Lung (tissue), 12 donors: Measurements from ENCODE around the gene MOCOS. TPM values are rescaled to one million over a fixed set of nuclear protein-coding genes. Genes with fewer than 3 reads are reported as not detected.

Experiments
- ATAC-seq: fragments of 200-7000 bp; cut with Tn5 transposase; one replicate; pipeline ENCODE4 v1.9.1; 2020; ENCODE audit warnings: moderate number of reproducible peaks; ENCODE audit not compliant: insufficient read depth, low FRiP score
- DNase-seq, 3 donors: peaks; one replicate each; pipeline ENCODE4 v3.0.0-alpha.2; 2013 to 2017
- H3K27ac ChIP-seq, 2 donors: one replicate each; pipeline ENCODE4 v1.5.1; 2013; ENCODE audit warnings: mild to moderate bottlenecking in 2 of 2, moderate library complexity in 2 of 2, control low read depth in 1 of 2, inconsistent platforms in 1 of 2, low read depth in 1 of 2, low read length in 1 of 2
- H3K27me3 ChIP-seq, 3 donors: one replicate each; pipeline ENCODE4 v1.5.1; 2013; ENCODE audit warnings: low read length in 2 of 3; ENCODE audit not compliant: control insufficient read depth in 3 of 3, insufficient read depth in 3 of 3
- H3K36me3 ChIP-seq, 4 donors: one replicate each; pipeline ENCODE4 v1.5.1; 2013; ENCODE audit warnings: low read length in 4 of 4, mild to moderate bottlenecking in 1 of 4, moderate library complexity in 1 of 4; ENCODE audit not compliant: control insufficient read depth in 4 of 4, insufficient read depth in 4 of 4
- H3K4me1 ChIP-seq, 5 donors: one replicate each; pipeline ENCODE4 v1.5.1; 2013; ENCODE audit warnings: low read length in 5 of 5, mild to moderate bottlenecking in 2 of 5, moderate library complexity in 1 of 5; ENCODE audit not compliant: control insufficient read depth in 5 of 5, insufficient read depth in 5 of 5
- H3K4me3 ChIP-seq: one replicate; pipeline ENCODE4 v1.5.1; 2013; ENCODE audit warnings: mild to moderate bottlenecking, control low read depth, moderate library complexity
- H3K9ac ChIP-seq, 2 donors: one replicate each; pipeline ENCODE4 v1.5.1; 2013; ENCODE audit warnings: low read length in 2 of 2, control low read depth in 1 of 2; ENCODE audit not compliant: insufficient read depth in 1 of 2
- H3K9me3 ChIP-seq, 4 donors: one replicate each; pipeline ENCODE4 v1.5.1; 2013; ENCODE audit warnings: low read length in 3 of 4, mild to moderate bottlenecking in 1 of 4, moderate library complexity in 1 of 4; ENCODE audit not compliant: control insufficient read depth in 4 of 4, insufficient read depth in 3 of 4
- WGBS, 2 donors: extraction: QIAGEN DNeasy Blood & Tissue Kit; methylation state at CpG; one replicate each; pipeline ENCODE4 v1.1.7; 2013; 5-methylcytosine and 5-hydroxymethylcytosine counted together
- polyA plus RNA-seq, 2 donors: library from polyadenylated mRNA; stranded (reverse); fragments of 200-250 nt; gene quantifications; one replicate each; pipeline ENCODE4 v1.2.1, GENCODE V29; 2013
- total RNA-seq, 2 donors: library from RNA; depleted of rRNA in 1 of 2; stranded (reverse); fragments of >200 nt in 1 of 2; gene quantifications; one replicate each; pipeline ENCODE4 v1.2.1, GENCODE V29; 2014 to 2021
- TF ChIP-seq, protein P1 (sequence below): IDR thresholded peaks from 2 replicates; pipeline ENCODE4 v1.5.1; 2012; ENCODE audit warnings: mild to moderate bottlenecking; ENCODE audit errors: control extremely low read depth, extremely low read depth
- donor health status: control.
- donor health status: control.
- donor health status: Bipolar disorder and iron deficiency.
- donor health status: healthy.
- donor health status: DM: yes; HTN: yes; CAD: no.

MOCOS gene
- total and polyA plus RNA-seq, 4 donors: 0.68 to 4.1 (median 3.2) TPM

- WGBS, 2 donors: 96 to 97% methylated on average over 2 of the region's 2 CpGs
- Histone ChIP-seq H3K9ac (no peak overlapping the region), H3K4me3 (no peak overlapping the region), H3K27ac (no peak overlapping the region), H3K4me1 (peaks cover 0 to 8% (median 4%) of the 10 kb centered on the region in 5 donors), H3K27me3 (no peaks in the 10 kb centered on the region), H3K9me3 (no peaks in the 10 kb centered on the region), H3K36me3 (peaks cover 6 to 22% (median 12%) of the 10 kb centered on the region in 4 donors)
- DNase-seq (no peak), ATAC-seq (no peak)
- TF ChIP-seq, protein P1, sequence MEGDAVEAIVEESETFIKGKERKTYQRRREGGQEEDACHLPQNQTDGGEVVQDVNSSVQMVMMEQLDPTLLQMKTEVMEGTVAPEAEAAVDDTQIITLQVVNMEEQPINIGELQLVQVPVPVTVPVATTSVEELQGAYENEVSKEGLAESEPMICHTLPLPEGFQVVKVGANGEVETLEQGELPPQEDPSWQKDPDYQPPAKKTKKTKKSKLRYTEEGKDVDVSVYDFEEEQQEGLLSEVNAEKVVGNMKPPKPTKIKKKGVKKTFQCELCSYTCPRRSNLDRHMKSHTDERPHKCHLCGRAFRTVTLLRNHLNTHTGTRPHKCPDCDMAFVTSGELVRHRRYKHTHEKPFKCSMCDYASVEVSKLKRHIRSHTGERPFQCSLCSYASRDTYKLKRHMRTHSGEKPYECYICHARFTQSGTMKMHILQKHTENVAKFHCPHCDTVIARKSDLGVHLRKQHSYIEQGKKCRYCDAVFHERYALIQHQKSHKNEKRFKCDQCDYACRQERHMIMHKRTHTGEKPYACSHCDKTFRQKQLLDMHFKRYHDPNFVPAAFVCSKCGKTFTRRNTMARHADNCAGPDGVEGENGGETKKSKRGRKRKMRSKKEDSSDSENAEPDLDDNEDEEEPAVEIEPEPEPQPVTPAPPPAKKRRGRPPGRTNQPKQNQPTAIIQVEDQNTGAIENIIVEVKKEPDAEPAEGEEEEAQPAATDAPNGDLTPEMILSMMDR: no peak
Observed at GRCh38 chr18:36176177-36176584, 11.1 kb upstream of the MOCOS start.

- Histone ChIP-seq H3K4me1 (peaks cover 0 to 8% (median 4%) of the 10 kb centered on the region in 5 donors), H3K9ac (no peak overlapping the region), H3K4me3 (no peak overlapping the region), H3K9me3 (no peaks in the 10 kb centered on the region), H3K27ac (no peak overlapping the region), H3K36me3 (peaks cover 6 to 18% (median 10%) of the 10 kb centered on the region in 4 donors), H3K27me3 (no peaks in the 10 kb centered on the region)
- TF ChIP-seq, protein P1: no peak
- ATAC-seq (no peak), DNase-seq (no peak)
- WGBS, 2 donors: 89 to 91% methylated on average over 9 of the region's 9 CpGs
Observed at GRCh38 chr18:36176711-36177110, 10.6 kb upstream of the MOCOS start.

- 82 to 90% methylated on average over 3 of the region's 3 CpGs for WGBS, 2 donors
- H3K27me3 ChIP-seq: no peaks in the 10 kb centered on the region
Observed at GRCh38 chr18:36177913-36178312, 9.4 kb upstream of the MOCOS start.

More at GRCh38 chr18:36177913-36178312, 9.4 kb upstream of the MOCOS start:
- DNase-seq: no peak
- no peak overlapping the region for H3K9ac ChIP-seq
- H3K4me3 ChIP-seq: no peak overlapping the region
- H3K36me3 ChIP-seq: peaks cover 3 to 12% (median 10%) of the 10 kb centered on the region in 4 donors
- TF ChIP-seq, protein P1: no peak
- no peak for ATAC-seq
- no peaks in the 10 kb centered on the region for H3K9me3 ChIP-seq
- H3K27ac ChIP-seq: no peak overlapping the region
- H3K4me1 ChIP-seq: peaks cover 0 to 8% (median 4%) of the 10 kb centered on the region in 5 donors
